NCI-H2081 (cell line): ENCODE results near the gene ARSG.
"Not testable (repeated sequence)": the region's sequence is repeated elsewhere in the genome, so short reads cannot be mapped to it uniquely, and the experiment has no call there.

Source experiments
- DNase-seq, 2 experiments: peaks; one replicate each; lab custom pipeline; 2025; lab: John Stamatoyannopoulos, UW

ARSG gene

DNA sequence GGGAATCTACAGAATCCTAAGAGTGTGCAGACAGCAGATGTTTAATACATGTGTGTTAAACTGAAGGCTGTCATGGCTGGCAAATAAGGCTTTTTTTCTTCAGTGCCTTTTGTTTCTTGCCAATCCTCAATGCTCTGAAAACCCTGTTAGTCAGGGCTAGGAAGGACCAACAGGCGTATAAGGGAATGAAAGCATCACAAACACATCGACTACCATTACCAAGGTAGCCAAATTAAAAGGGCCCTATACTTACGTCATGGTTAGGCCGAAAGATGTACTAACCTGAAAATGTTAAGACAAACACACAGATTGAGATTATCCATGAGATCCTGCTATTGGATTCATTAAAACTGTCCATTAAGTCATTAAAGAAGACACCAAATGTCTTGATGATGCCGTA lies 13.5 kb upstream of the ARSG start:
- no peak for DNase-seq

- not testable (repeated sequence) for DNase-seq
Measured at GRCh38 chr17:68281965-68282364, 9.3 kb upstream of the ARSG start.

- DNase-seq, result no peak
Measured at GRCh38 chr17:68288375-68288774, 2.9 kb upstream of the ARSG start.

DNA sequence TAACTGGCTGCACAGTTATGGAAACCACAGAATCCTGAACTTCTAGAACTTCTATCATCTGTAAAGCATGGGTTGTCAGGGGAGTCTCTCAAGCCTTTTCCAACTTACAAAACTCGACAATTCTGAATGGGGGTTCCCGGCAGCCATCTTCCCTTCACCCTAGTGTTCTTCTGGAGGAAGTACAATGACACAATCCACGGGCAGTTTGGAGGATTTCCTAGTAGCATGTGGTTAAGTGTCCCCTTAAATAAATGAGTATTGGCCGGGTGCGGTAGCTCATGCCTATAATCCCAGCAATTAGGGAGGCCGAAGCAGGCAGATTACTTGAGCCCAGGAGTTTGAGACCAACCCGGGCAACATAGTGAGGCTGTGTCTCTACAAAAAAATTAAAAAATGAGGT lies 2.5 kb upstream of the ARSG start:
- no peak for DNase-seq

- no peak for DNase-seq
Measured at GRCh38 chr17:68289473-68289872, 1.8 kb upstream of the ARSG start.

DNA sequence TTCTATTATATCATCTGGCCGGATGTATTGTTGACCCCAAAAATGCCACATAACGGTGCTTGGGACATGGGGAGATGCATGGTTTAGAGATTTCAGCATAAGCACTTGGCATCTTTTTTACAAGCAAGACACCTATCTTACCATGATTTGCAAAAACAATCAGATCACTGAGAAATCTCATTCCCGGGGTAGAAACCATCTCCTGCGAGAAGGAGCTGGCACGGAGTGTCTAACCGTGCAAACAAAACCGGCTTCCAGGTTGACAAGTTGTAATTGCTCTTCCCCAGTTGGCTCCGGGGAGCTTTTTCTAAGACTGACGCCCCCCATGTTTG lies 1.4 kb upstream of the ARSG start:
- no peak for DNase-seq

- DNase-seq, result no peak
Measured at GRCh38 chr17:68290268-68290954, 884 bp upstream of the ARSG start.

DNA sequence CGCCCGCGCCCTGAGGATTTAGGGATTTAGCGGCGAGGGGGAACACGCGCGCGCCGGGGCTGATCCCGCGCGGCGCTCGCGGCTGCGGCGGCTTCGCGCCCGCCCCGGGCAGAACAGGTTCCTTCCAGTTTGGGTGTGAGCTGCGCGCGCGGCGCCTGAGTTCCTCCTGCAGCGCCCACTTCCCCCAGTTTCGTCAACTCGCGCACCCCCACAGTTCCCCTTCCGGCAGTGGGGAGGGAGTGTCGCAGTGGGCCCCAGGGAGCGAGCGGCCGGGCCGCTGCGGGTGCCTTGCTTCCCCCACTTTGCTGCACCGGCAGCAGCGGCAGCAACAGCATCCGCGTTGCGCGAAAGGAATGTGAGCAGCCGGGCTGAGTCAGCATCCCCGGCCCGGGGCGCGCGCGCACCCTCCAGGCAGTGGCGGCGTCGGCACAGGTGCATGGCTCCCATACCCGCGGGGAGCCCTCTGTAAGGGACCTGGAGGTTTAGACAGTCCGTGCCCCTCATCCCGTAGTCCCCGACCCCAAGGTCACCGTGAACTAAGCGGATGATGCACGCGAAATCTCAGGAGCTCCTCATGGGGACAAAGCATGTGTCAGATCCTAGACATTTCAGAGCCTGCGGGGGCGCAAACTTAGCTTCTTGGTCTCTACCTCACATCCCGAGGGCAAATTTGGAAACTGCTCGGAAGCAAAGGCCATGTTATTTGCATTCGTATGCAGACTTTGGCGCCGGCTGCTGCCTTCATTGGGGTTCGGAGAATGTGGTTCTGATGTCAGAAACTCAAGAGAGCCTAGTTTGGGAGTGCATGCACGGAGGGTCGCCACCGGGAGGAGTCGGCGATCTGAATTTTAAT lies 767 bp downstream of the ARSG start:
- DNase-seq, result peak; percentile 83 to 88

DNA sequence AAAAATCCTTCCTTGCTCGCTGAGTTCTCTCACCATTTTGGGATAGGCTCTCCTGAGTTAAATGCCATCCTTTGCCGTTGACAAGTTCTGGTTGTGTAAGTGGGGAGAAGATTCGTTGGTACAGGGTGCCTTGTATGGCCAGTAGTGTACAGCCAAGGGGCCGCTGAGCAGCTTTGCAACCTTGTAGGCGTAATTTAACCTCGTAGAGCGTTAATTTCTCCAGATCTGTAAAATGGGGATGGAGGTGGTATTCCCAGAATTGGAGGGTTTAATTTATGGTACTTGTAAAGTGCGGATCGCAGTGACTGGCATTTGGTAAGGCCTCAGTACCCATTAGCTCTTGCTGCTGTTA lies 1.4 kb downstream of the ARSG start:
- DNase-seq, result no peak

GRCh38 chr17:68293490-68294195 lies 2.3 kb downstream of the ARSG start:
- DNase-seq, result no peak

DNA sequence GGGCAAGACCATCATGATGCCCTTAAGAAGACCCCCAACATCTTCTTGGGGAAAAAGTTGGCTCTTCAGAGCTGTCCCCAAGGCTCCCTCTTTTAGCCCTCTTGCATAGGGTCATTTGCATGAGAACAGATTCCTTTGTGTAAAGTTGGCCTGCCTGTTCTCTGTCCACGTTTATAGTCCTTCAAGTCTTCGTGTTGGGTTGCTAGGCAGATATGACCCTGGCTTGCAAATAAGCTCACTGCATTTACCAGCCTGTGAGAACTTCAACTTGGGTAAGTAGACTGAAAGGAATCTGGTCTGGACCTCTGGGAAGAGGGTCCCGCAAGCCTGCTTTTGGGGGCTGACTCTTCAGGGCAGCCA lies 2.9 kb downstream of the ARSG start:
- no peak for DNase-seq

GRCh38 chr17:68294617-68295016 lies 3.3 kb downstream of the ARSG start:
- no peak for DNase-seq

GRCh38 chr17:68295086-68295485 lies 3.8 kb downstream of the ARSG start:
- DNase-seq, result no peak

GRCh38 chr17:68296217-68297191 lies 5.2 kb downstream of the ARSG start:
- DNase-seq, result no peak

- no peak for DNase-seq
Measured at GRCh38 chr17:68297195-68297594, 5.9 kb downstream of the ARSG start.

GRCh38 chr17:68298601-68299000 lies 7.3 kb downstream of the ARSG start:
- DNase-seq, result no peak

DNA sequence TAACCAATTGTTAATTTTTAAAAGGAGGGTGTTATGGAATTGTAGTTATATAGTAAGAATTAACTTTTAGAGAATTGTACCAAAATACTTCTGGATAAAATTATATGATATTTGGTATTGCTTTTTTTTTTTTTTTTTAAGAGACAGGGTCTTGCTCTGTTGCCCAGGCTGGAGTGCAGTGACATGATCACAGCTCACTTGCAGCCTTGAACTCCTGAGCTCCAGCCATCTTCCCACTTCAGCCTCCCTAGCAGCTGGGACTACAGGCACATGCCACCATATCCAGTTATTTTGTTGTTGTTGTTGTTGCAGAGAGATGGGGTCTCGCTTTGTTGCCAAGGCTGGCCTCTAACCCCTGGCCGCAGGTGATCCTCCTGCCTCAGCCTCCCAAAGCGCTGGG lies 8.5 kb downstream of the ARSG start:
- DNase-seq, result no peak

DNA sequence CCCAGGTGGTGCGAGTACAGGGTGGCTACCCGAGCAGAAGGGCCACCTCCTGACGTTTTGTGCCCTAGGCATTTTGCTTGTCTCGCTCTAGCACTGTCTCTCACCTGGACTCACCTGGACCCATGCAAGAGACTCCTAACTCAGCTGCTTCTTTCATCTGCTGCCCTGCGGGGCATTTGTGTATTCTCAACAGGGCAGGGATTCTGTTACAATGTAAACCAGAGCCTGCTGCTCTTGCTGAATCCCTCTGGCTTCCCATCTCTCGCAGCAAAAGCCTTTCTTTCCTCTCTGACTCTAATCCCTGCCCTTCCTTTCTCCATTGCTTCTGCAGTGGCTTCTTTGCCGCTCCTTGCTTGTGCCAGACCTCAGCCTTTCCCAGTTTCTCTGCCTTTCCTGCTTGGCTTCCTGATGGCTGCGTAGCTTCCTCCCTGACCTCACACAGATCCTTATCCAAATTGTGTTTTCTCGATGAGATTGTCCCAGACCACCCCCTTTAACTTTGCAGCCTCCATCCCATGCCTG lies 10.2 kb downstream of the ARSG start:
- DNase-seq, result peak; percentile 92 to 98

GRCh38 chr17:68302066-68302564 lies 10.8 kb downstream of the ARSG start:
- DNase-seq, result peak; percentile 59 to 89

DNA sequence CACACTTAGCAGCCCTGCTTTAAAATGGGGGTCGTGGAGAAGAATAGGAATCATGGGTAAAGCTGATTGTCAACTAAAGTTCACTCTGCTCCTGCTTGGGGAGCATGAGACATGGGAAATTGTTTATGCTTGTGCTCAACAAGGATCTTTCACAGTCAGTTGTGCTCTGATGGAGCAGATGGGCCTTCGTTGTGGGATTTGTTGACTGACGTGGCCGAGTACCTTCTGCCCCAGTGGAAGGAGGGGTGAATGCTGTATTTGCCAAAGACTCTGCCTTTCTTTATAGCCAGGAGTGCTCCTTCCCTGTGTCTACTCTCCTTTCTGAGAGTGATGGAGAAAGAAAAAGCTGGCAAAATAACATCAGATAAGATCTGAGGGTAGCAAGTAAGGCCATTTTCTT lies 11.4 kb downstream of the ARSG start:
- no peak for DNase-seq

- DNase-seq, result no peak
Measured at GRCh38 chr17:68304706-68305105, 13.4 kb downstream of the ARSG start.

GRCh38 chr17:68305142-68305541 lies 13.8 kb downstream of the ARSG start:
- no peak for DNase-seq
